Progenitor cell of endocrine pancreas (in vitro differentiated cells): ENCODE results near the gene DCTN1. TPM values are rescaled to one million over a fixed set of nuclear protein-coding genes. Genes with fewer than 3 reads are reported as not detected.
A peak's percentile ranks its signal among the peaks of the same experiment; 100 is the strongest.

Experiments used
- DNase-seq: peaks from one replicate; pipeline ENCODE4 v3.0.0; 2021; ENCODE audit warnings: low spot score; ENCODE audit not compliant: unreplicated experiment
- H3K27ac Mint-ChIP-seq: 2 replicates; pipeline ENCODE4 v1.8.0; 2021; ENCODE audit warnings: mild to moderate bottlenecking, moderate library complexity, mixed read lengths
- H3K27me3 Mint-ChIP-seq: 2 replicates; pipeline ENCODE4 v1.8.0; 2021; ENCODE audit warnings: mixed read lengths
- H3K36me3 Mint-ChIP-seq: 2 replicates; pipeline ENCODE4 v1.8.0; 2022; ENCODE audit warnings: mixed read lengths; ENCODE audit not compliant: insufficient read depth
- H3K4me1 Mint-ChIP-seq: 2 replicates; pipeline ENCODE4 v1.8.0; 2021; ENCODE audit warnings: low read depth, mixed read lengths
- H3K4me3 Mint-ChIP-seq: 2 replicates; pipeline ENCODE4 v1.8.0; 2021; ENCODE audit warnings: low read depth, mild to moderate bottlenecking, moderate library complexity, mixed read lengths
- H3K9me3 Mint-ChIP-seq: 2 replicates; pipeline ENCODE4 v1.8.0; 2021; ENCODE audit warnings: low read depth, mixed read lengths
- CTCF ChIP-seq: fragments of 200-600 bp; sonication (generic); IDR thresholded peaks from one replicate; pipeline ENCODE4 v1.5.0; 2021; ENCODE audit warnings: antibody characterized with exemption, mild to moderate bottlenecking; ENCODE audit not compliant: unreplicated experiment
- total RNA-seq: library from RNA; stranded (reverse); gene quantifications from 2 replicates; pipeline ENCODE4 v1.2.1, GENCODE V29; 2021

DCTN1 gene
- total RNA-seq, 1 donor from 2014 or later, result 195 TPM

- H3K4me3 Mint-ChIP-seq, result no peak overlapping the region
- no peaks in the 10 kb centered on the region for H3K27me3 Mint-ChIP-seq
- no peak overlapping the region for H3K27ac Mint-ChIP-seq
- TF ChIP-seq CTCF, result no peak
- no peak for DNase-seq
- H3K4me1 Mint-ChIP-seq, result peaks cover 2% of the 10 kb centered on the region
- no peaks in the 10 kb centered on the region for H3K36me3 Mint-ChIP-seq
- H3K9me3 Mint-ChIP-seq, result no peaks in the 10 kb centered on the region
Measured at GRCh38 chr2:74396149-74396548, 16.0 kb upstream of the DCTN1 start.

GRCh38 chr2:74393525-74393924 lies 13.4 kb upstream of the DCTN1 start:
- no peak overlapping the region for H3K4me3 Mint-ChIP-seq
- H3K9me3 Mint-ChIP-seq, result no peaks in the 10 kb centered on the region
- TF ChIP-seq CTCF, result no peak
- H3K27me3 Mint-ChIP-seq, result no peaks in the 10 kb centered on the region
- H3K27ac Mint-ChIP-seq, result no peak overlapping the region
- no peak for DNase-seq
- H3K4me1 Mint-ChIP-seq, result peaks cover 5% of the 10 kb centered on the region
- no peaks in the 10 kb centered on the region for H3K36me3 Mint-ChIP-seq

- Mint-ChIP-seq H3K9me3 (no peaks in the 10 kb centered on the region), H3K27ac (no peak overlapping the region), H3K27me3 (no peaks in the 10 kb centered on the region), H3K4me3 (no peak overlapping the region), H3K36me3 (no peaks in the 10 kb centered on the region), H3K4me1 (peaks cover 5% of the 10 kb centered on the region)
- TF ChIP-seq CTCF, result no peak
- no peak for DNase-seq
Measured at GRCh38 chr2:74392449-74392743, 12.3 kb upstream of the DCTN1 start.

GRCh38 chr2:74391580-74392448 lies 11.7 kb upstream of the DCTN1 start:
- Mint-ChIP-seq H3K27me3 (no peaks in the 10 kb centered on the region), H3K36me3 (no peaks in the 10 kb centered on the region), H3K27ac (peak overlapping the region; percentile 100), H3K4me1 (peaks cover 5% of the 10 kb centered on the region), H3K4me3 (no peak overlapping the region), H3K9me3 (no peaks in the 10 kb centered on the region)
- DNase-seq, result peak; percentile 92
- peak; percentile 99 for TF ChIP-seq CTCF

- no peaks in the 10 kb centered on the region for H3K27me3 Mint-ChIP-seq
- no peaks in the 10 kb centered on the region for H3K9me3 Mint-ChIP-seq
- H3K27ac Mint-ChIP-seq, result peak overlapping the region; percentile 100
- no peak for DNase-seq
- no peak overlapping the region for H3K4me3 Mint-ChIP-seq
- no peaks in the 10 kb centered on the region for H3K36me3 Mint-ChIP-seq
- H3K4me1 Mint-ChIP-seq, result peaks cover 5% of the 10 kb centered on the region
- no peak for TF ChIP-seq CTCF
Measured at GRCh38 chr2:74391209-74391579, 11.1 kb upstream of the DCTN1 start.
